Sigmoid colon (tissue), 4 donors: Measurements from ENCODE around the gene RNF207.

Experiments used
- CTCF ChIP-seq, 4 experiments: fragments of 450-650 bp in 3 of 4; fragments of 200-600 bp in 1 of 4; IDR thresholded peaks; one replicate each; pipeline ENCODE4 v1.5.1; 2016 to 2019; ENCODE audit warnings: antibody characterized with exemption in 4 of 4, mild to moderate bottlenecking in 3 of 4, moderate library complexity in 2 of 4
- EP300 ChIP-seq, 4 donors: sonication (generic); formaldehyde crosslinking; IDR thresholded peaks; one replicate each; pipeline ENCODE4 v1.6.1; 2017; ENCODE audit warnings: antibody characterized with exemption in 4 of 4

DNA sequence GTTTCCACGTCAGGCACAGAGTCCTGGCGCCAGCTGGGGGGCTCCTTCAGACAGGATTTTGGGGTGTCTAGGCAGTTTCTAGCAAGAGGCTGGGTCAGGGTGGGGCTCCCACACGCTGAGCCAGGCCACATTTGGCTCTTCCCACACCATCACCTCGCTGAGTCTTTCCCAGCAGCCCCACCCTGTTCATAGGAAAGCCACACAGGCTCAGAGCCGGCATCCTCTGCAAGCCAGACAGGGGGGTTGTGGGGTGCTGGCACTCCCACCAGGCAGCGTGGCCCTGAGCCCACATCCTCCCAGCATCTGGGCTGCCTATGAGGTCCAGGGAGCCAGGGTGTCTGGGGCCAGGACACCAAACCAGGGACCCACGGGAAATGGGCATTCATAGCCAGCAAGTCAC, 57.8 kb downstream of the RNF207 start:
- TF ChIP-seq CTCF (IDR thresholded peaks at IDR 0.05) = no peak
- no peak for TF ChIP-seq EP300 (IDR thresholded peaks at IDR 0.05)
